GM18519 (cell line): Measurements from ENCODE around the gene METTL22.
"Not testable (repeated sequence)": the region's sequence is repeated elsewhere in the genome, so short reads cannot be mapped to it uniquely, and the experiment has no call there.

ENCODE experiments used
- ATAC-seq: cut with Tn5 transposase; IDR thresholded peaks from one replicate; pipeline ENCODE4 v1.9.1; 2021; ENCODE audit warnings: mild to moderate bottlenecking, moderate library complexity; ENCODE audit not compliant: unreplicated experiment, low FRiP score

METTL22 gene

GRCh38 chr16:8631373-8631772, 9.9 kb downstream of the METTL22 start:
- no peak for ATAC-seq

- ATAC-seq = no peak
Observed at GRCh38 chr16:8631818-8632465, 10.4 kb downstream of the METTL22 start.

GRCh38 chr16:8632675-8633182, 11.2 kb downstream of the METTL22 start:
- ATAC-seq = no peak

DNA sequence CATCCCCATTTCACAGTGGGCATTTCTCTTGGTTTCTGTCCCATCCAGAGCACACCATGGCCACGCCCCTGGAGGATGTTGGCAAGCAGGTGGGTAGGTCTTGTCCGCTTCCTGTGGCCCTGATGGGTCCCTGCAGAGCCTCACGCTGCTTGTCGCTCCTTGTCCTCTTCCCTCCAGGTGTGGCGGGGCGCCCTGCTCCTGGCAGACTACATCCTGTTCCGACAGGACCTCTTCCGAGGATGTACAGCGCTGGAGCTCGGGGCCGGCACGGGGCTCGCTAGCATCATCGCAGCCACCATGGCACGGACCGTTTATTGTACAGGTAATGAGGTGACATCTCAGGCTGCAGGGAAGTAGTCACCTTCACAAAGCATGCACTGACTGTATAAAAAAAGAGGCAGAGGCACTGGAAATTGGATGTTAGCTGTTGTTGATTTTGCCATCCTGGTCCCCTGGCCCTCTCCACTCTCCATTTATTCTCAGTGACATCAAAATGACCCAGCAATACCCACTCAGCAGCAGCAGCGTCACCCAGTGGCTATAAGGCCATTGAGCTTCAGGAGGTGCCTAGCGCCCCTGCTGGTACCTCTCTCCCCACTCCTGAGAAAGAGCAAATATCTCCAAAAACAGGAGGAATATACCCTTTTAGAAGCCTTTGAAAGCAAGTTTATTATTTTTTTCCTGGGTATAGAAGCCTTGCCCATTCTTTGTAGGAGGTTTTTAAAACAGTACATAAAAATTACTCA, 13.7 kb downstream of the METTL22 start:
- ATAC-seq = no peak

DNA sequence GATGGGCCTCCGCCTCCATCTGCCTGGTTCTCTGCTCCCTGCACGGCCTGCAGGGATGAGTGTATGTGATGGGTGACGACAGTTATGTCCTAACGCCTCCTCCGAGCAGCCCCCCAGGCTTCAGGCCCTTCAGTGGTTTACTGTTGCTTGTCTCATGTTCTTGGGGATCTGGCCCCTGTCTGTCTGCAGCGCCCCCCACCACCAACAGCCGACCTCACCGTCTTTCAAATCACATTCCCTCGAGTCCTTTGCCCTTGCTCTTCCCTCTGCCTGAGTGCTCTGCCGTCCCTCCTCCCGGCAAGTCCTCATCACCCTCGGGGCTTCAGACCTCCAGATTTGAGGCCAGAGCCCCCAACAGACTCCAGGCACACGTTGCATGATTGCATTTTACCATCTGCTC, 18.2 kb downstream of the METTL22 start:
- no peak for ATAC-seq

GRCh38 chr16:8641671-8642070, 20.2 kb downstream of the METTL22 start:
- ATAC-seq = no peak

GRCh38 chr16:8642146-8642545, 20.6 kb downstream of the METTL22 start:
- ATAC-seq = no peak

DNA sequence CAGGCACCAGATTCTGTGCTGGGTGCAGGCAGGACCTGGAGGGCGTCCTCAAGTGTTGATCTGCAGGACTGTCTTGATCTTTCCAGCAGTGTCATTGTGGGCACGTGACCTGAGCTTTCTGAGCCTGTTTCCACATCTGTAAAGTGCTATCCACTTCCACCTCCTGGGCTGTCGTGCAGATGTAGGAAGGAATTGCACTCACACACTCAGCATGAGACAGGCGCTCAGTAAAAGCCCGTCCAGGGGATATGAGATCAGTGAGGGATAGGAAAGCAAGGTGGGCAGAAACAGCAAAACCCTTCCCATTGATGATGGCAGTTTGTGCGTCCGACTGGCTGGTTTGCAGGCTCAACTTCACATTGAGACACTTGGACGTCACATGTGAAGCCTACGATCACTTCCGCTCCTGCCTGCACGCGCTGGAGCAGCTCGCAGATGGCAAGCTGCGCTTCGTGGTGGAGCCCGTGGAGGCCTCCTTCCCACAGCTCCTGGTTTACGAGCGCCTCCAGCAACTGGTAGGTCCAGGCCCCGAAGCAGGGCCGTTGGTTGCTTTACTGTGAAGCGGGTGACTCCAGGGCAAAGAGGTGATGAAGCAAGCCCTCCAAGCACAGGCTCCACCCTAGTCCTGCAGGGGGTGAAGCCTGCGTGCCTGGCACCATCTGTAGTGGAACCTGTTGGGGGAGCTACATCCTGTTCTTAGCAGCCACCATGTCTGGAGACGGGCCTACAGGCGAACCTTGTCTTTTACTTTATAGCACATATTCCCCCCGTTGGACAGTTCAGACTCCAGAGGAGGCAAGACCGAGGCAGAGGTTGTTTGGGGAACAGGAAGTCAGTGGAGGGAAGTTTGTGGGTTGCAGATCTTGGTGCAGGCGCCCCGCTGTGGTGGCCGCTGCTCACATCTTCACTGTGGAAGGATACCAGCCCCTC, 23.0 kb downstream of the METTL22 start:
- no peak for ATAC-seq

DNA sequence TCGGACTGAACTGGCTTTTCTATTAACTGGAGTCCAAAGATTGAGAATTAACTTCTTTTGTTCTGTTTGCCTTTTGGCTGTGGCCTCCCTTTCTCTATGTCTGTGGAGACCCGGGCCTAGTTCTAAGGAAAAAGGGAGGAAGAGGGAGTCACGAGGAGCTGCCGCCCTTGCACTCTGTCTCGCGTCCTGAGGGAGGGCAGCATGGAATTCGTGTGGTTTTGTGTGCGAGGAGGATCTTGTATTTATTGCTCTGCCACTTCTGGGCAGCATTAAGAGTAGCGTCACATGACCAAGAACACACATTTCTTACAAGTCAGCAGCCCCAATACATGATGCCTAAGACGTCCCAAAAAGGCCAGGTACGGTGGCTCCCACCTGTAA, 23.6 kb downstream of the METTL22 start:
- no peak for ATAC-seq

- no peak for ATAC-seq
Observed at GRCh38 chr16:8645831-8646230, 24.3 kb downstream of the METTL22 start.

- no peak for ATAC-seq
Observed at GRCh38 chr16:8646326-8647053, 25.0 kb downstream of the METTL22 start.

DNA sequence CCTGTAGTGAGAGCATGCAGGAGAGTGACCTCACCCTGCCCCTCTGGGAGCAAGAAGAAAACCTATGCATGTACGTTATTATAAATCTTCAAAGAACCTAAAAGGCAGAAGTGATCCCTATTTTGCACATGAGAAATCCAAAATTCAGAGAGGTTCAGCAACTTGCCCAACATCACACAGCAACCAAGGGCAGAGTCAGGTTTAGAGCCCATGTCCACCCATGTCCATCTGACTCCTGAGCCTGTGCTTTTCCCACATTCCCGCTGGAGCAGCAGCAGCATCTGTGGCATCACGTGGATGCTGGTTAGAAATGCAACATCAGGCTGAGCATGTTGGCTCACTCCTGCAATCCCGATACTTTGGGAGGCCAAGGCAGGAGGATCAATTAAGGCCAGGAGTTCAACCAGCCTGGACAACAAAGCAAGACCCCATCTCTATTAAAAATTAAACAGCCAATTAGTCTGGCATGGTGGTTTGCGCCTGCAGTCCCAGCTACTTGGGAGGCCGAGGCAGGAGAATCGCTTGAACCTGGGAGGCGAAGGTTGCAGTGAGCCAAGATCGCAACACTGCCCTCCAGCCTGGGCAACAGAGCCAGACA, 26.3 kb downstream of the METTL22 start:
- no peak for ATAC-seq

DNA sequence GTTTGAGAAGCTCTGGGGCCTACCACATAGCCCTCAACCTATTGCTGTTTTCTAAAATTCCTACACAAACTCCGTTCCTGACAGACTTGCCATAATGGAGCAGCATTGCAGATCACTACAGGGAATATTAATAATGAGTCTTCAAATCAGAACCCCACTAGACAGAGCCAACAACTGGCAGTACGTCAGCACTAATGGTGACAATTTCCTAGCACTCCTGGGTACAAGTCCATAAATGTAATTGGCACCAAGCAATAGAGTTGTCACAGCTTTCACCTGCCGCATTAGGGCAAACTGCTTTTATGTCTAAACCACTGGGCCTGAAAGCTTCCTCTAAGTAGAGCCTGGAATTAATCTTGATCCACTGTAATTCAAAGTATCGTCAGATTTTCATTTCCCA, 27.4 kb downstream of the METTL22 start:
- ATAC-seq = no peak

- no peak for ATAC-seq
Observed at GRCh38 chr16:8649829-8650554, 28.5 kb downstream of the METTL22 start.

- not testable (repeated sequence) for ATAC-seq
Observed at GRCh38 chr16:8651958-8652357, 30.5 kb downstream of the METTL22 start.

DNA sequence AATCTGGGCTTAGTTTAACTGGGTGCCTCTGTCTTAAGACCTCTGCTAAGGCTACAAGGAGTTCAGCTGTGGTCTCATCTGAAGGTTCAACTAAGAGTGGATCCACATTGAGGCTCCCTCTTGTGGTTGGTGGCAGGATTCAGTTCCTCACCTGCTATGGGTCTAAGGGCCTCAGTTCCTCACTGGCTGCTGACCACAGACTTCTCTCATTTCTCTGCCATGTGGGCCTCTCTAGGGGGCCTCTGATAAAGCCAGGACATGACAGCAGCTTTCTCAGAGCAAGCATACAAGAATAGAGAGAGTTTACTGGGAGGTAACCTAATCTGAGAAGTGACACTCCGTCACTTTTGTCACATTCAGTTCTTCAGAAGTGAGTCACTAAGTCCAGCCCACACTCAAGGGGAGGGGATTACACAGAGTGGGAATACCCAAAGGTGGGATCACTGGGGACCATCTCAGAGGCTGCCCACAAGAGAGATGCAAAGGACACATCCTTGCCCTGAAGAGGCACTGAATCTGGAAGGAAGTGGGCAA, 33.8 kb downstream of the METTL22 start:
- ATAC-seq = peak; percentile 65

DNA sequence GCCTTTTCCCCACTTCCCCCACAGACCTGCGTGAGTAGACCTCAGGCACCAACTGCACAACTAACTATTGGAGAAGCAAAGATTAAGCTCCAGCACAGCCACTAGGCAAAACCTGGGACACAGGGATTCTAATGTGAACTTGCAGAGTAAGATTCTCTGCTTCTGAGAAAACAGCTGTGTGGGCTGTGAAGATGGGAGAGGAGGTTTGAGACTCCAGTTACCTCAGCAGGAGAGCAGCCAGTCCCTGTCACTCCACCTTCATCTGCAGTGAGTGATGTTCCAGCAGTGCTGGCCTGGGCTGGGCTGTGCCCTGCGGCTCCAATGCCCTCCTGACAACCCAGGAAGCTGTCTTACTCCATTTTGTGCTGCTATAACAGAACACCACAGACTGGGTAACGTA, 34.9 kb downstream of the METTL22 start:
- ATAC-seq = no peak

DNA sequence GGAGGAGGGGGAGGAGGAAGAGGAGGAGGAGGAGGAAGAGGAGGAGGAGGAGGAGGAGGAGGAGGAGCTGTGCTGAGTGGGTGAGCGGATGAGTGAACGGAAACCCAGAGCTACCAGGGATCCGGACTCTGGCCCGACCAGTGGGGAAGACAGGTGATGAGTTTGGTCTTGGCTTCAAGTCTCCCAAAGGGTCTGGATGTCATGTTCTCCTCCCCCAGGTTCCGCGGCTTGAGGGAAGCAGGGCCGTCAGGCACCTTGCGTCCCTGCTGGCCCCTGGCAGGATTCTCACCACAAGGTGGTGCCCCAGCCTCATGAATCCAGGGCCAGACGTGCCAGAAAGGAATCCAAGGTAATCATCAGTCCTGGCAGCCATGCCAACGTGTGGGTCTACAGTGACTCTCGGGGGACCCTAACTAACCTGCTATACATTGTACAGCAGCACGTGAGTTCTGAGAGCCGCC, 39.4 kb downstream of the METTL22 start:
- no peak for ATAC-seq

DNA sequence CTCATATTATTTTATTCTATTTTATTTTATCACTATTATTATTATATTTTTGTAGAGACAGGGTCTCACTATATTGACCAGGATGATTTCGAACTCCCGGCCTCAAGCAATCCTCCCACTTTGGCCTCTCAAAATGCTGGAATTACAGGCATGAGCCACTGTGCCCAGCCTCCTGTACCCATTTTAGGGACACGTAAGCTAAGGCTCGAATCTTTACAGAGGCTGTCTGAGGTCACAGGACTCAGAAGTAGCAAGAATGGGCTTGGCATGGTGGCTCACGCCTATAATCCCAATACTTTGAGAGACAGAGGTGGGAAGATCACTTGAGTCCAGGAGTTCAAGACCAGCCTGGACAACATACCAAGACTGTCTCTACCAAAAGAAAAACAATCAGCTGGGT, 40.2 kb downstream of the METTL22 start:
- no peak for ATAC-seq
